SJSA1 (cell line): ENCODE measurements around the gene PTPRM. TPM values are rescaled to one million over a fixed set of nuclear protein-coding genes. Genes with fewer than 3 reads are reported as not detected.

Experiments
- DNase-seq, 2 experiments: peaks; one replicate each; pipeline ENCODE4 v3.0.0-alpha.2; 2015 to 2020; ENCODE audit warnings: low spot score in 2 of 2, low read depth in 1 of 2
- H3K27ac ChIP-seq: fragments of 250-450 bp; sonication (Bioruptor Pico); 2 replicates; pipeline ENCODE4 v1.5.1; 2020; ENCODE audit warnings: mild to moderate bottlenecking, moderate library complexity
- H3K27me3 ChIP-seq: fragments of 250-450 bp; sonication (Bioruptor Pico); replicated peaks from 2 replicates; pipeline ENCODE4 v1.5.1; 2020; ENCODE audit warnings: mild to moderate bottlenecking, moderate library complexity
- H3K36me3 ChIP-seq: fragments of 250-450 bp; sonication (Bioruptor Pico); 2 replicates; pipeline ENCODE4 v1.5.1; 2020; ENCODE audit warnings: mild to moderate bottlenecking
- H3K4me1 ChIP-seq: fragments of 250-450 bp; sonication (Bioruptor Pico); replicated peaks from 2 replicates; pipeline ENCODE4 v1.6.1; 2021; ENCODE audit warnings: mild to moderate bottlenecking
- H3K4me3 ChIP-seq: fragments of 250-450 bp; sonication (Bioruptor Pico); 2 replicates; pipeline ENCODE4 v1.5.1; 2020; ENCODE audit warnings: mild to moderate bottlenecking
- H3K9me3 ChIP-seq: fragments of 250-450 bp; sonication (Bioruptor Pico); replicated peaks from 2 replicates; pipeline ENCODE4 v1.5.1; 2020; ENCODE audit warnings: mild to moderate bottlenecking
- total RNA-seq: library from RNA; depleted of rRNA; stranded (reverse); fragments of >200 nt; shearing (Covaris generic); gene quantifications from 2 replicates; pipeline ENCODE4 v1.2.3, GENCODE V29; 2014

The PTPRM gene
- total RNA-seq, 1 experiment from 2014 or later: 68.3 TPM

DNA sequence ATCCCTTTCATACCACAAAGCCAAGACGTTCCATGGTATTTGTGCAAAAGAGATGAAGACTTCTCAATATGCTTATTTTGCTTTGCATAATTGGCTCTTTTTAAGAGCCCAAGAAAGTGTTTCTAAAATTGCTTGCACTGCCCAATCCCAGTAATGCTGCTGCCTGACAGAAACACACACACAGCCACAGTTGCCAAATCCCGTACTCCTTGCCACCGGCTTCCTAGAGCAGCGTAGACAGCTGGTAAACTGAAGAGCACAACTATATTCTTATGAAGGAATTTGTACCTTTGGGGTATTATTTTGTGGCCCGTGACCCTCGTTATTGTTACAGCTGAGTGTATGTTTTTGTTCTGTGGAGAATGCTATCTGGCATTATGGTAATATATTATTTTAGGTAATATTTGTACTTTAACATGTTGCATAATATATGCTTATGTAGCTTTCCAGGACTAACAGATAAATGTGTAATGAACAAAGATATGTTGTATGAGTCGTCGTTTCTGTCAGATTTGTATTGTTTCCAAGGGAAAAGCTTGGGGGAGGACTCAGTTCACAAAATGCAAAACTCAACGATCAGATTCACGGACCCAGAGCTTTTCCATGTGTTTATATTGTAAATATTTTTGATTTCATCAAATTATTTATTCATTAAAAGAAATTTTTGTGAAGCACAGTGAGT lies 839.2 kb downstream of the PTPRM start:
- no peaks in the 10 kb centered on the region; the same call in 1 of the 2 replicates for H3K36me3 ChIP-seq
- H3K27ac ChIP-seq: no peak overlapping the region
- H3K27me3 ChIP-seq: no peaks in the 10 kb centered on the region
- H3K9me3 ChIP-seq: 0 out of 2 replicates have a peak, but pooled peaks cover 6% of the 10 kb centered on the region
- no peaks in the 10 kb centered on the region for H3K4me1 ChIP-seq
- no peak overlapping the region for H3K4me3 ChIP-seq
- DNase-seq: no peak

DNA sequence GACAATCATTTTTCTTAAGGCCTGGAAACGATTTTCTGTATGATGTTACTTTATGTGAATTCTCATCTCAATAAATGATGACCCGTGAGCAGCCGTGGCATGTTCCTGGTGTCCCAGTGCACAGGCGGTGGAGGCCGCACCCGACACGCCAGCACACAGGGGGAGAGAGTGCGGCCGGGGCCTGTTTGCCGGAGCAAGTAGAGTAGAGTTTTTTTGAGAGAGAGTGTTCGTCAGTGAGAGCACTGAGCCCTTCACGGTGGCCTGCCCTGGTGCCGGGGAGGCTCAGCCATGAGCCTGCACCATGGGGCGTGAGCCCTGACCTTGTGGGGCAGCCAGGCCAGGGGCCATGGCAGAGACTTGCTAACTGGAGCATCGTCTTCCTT lies 839.7 kb downstream of the PTPRM start:
- Histone ChIP-seq H3K27ac (no peak overlapping the region), H3K4me3 (no peak overlapping the region), H3K36me3 (no peaks in the 10 kb centered on the region; the same call in 1 of the 2 replicates), H3K27me3 (no peaks in the 10 kb centered on the region), H3K9me3 (0 out of 2 replicates have a peak, but pooled peaks cover 8% of the 10 kb centered on the region), H3K4me1 (no peaks in the 10 kb centered on the region)
- DNase-seq: no peak

DNA sequence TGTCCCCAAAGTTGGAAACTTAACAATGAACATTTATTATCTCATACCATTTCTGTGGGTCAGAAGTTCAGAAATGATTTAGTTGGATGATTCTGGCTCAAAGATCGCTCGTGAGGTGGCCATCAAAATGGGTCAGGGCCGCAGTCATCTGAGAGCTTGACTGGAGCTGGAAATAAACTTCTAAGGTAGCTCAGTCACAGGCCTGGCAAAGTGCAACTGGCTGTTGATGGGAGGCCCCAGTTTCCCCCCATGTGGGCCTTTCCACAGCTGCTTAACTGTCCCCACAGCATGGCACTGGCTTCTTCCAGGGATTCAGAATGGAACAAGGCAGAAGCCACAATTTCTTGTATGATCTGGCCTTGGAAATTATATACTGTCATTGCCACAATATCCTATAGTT lies 842.0 kb downstream of the PTPRM start:
- Histone ChIP-seq H3K9me3 (0 out of 2 replicates have a peak, but pooled peaks cover 8% of the 10 kb centered on the region), H3K4me1 (no peaks in the 10 kb centered on the region), H3K4me3 (no peak overlapping the region), H3K27ac (no peak overlapping the region), H3K36me3 (no peaks in the 10 kb centered on the region; the same call in 1 of the 2 replicates), H3K27me3 (no peaks in the 10 kb centered on the region)
- DNase-seq: no peak

DNA sequence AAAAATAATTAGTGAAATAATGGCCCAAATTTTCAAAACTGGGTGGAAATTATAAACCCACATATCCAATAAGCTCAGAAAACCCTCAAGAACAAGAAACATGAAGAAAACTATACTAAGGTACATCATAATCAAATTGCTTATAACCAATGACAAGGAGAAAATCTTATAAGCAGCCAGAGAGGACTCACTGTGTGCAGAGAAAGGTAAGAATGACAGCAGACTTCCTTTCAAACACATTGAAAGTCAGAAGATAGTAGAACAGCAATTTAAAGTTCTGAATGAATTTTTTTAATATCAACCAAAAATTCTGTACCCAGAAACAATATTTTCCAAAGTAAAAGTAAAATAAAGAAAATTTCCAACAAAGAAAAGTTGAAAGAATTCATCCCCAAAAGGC lies 844.4 kb downstream of the PTPRM start:
- H3K27me3 ChIP-seq: no peaks in the 10 kb centered on the region
- peaks cover 3% of the 10 kb centered on the region for H3K4me1 ChIP-seq
- H3K27ac ChIP-seq: no peak overlapping the region
- H3K36me3 ChIP-seq: no peaks in the 10 kb centered on the region
- DNase-seq: no peak
- 0 out of 2 replicates have a peak, but pooled peaks cover 8% of the 10 kb centered on the region for H3K9me3 ChIP-seq
- no peak overlapping the region for H3K4me3 ChIP-seq

DNA sequence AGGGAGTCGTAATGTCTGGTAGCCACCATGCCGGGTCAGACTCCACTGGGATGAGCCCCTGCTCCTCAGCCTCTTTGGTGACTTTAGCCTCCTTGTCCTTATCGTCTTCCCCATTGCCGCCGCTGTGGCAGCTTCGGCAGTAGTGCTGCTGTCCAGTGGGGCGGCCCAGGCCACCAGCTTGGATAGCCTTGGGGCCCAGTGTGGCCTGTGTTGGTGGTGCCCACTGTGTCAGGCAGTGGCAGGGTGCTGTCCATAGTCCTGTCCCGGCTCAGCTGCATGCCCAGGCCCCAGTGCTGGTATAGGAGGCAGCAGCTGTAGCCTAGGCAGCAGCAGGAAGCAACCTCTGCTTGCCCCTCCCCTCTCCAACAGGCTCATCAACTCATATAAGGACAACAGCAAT lies 845.0 kb downstream of the PTPRM start:
- Histone ChIP-seq H3K9me3 (0 out of 2 replicates have a peak, but pooled peaks cover 8% of the 10 kb centered on the region), H3K4me3 (no peak overlapping the region), H3K4me1 (peaks cover 10% of the 10 kb centered on the region), H3K27ac (no peak overlapping the region), H3K27me3 (no peaks in the 10 kb centered on the region), H3K36me3 (no peaks in the 10 kb centered on the region)
- no peak for DNase-seq

DNA sequence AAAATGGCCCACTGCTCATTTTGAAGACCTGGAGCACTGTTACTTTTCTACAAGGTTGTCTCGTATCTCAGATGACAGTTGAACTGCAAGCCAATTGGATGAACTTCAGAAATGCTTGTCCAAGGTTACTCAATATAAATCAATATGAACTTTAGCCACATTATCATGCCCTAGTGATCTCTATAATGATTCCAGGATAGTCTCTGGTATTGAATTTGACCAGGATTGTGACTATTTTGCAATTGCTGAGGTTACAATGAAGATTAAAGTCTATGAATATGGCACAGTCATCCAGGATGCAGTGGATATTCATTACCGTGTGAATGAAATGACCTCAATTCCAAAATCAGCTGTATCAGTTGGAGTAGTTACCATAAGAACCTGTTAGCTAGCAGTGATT lies 846.1 kb downstream of the PTPRM start:
- no peaks in the 10 kb centered on the region for H3K36me3 ChIP-seq
- no peak overlapping the region for H3K4me3 ChIP-seq
- peaks cover 12% of the 10 kb centered on the region for H3K4me1 ChIP-seq
- H3K27ac ChIP-seq: no peak overlapping the region
- 0 out of 2 replicates have a peak, but pooled peaks cover 8% of the 10 kb centered on the region for H3K9me3 ChIP-seq
- H3K27me3 ChIP-seq: no peaks in the 10 kb centered on the region
- no peak for DNase-seq

DNA sequence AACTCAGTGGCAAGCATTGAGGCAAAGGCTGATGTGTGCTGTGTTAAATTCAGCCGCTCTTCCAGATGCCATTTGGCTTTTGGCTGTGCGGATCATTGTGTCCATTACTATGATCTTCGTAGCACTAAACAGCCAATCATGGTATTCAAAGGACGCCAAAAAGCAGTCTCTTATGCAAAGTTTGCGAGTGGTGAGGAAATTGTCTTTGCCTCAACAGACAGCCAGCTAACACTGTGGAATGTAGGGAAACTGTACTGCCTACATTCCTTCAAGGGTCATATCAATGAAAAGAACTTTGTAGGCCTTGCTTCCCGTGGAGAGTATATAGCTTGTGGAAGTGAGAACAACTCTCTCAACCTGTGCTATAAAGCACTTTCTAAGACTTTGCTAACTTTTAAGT lies 846.6 kb downstream of the PTPRM start:
- no peaks in the 10 kb centered on the region for H3K27me3 ChIP-seq

DNA sequence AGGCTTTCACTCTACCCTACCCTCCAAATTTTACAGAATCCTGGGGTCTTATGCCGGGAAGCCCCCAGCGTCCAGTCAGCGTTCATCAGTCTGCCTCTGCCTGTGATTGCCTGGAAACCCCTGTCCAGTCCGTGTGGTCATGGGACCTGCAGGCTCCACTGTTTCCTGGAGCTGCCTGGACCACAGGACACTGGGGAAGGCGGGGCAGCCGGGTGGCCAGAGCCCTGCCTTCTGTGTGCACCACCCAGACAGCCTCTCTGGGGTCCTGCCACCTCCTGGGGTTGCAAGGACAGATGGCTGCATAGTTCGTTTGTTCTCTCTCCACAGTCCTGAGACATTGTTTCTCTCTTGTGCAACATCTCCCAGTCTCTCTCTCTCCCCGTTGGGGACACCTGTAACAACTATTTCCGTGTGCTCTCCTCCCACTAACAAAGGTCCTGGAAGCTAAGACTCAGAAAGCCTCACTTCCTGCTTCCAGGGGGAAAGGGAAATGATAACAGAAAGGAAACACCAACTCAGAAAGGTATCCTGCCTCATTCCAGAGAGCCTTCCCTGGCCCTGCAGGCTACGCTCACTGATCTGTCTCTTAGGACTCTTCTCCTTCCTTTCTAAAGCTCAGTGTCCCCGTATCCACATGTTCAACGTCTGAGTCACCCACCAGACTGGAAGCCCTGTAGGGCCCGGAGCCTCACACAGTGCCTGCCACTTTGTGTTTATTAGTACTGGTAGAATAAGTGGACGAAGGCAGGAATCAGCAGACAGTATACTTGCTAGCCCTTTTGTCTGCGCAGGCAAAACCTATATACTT lies 849.3 kb downstream of the PTPRM start:
- H3K27me3 ChIP-seq: no peaks in the 10 kb centered on the region
- no peaks in the 10 kb centered on the region for H3K36me3 ChIP-seq
- DNase-seq: peak; percentile 34 to 60
- 0 out of 2 replicates have a peak, but pooled peaks cover under 1% of the 10 kb centered on the region for H3K9me3 ChIP-seq
- H3K4me3 ChIP-seq: no peak overlapping the region
- no peak overlapping the region for H3K27ac ChIP-seq
- peaks cover 12% of the 10 kb centered on the region for H3K4me1 ChIP-seq

More for the DNA sequence above, 846.6 kb downstream of the PTPRM start:
- Histone ChIP-seq H3K27ac (no peak overlapping the region), H3K9me3 (0 out of 2 replicates have a peak, but pooled peaks cover 8% of the 10 kb centered on the region), H3K4me3 (no peak overlapping the region), H3K4me1 (peaks cover 12% of the 10 kb centered on the region), H3K36me3 (no peaks in the 10 kb centered on the region)
- no peak for DNase-seq

DNA sequence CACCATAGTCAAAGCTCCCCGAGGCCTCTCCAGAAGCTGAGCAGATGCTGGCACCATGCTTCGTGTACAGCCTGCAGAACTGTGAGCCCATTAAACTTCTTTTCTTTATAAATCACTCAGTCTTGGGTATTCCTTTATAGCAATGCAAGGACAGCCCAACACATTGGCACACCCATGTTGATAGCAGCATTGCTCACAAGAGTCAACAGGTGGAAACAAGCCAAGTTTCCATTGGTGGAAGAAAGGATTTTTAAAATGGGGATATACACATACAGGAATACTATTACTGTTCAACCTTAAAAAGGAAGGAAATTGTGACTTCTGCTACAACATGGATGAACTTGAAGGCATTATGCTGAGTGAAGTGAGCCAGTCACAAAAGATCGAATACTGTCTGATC lies 855.3 kb downstream of the PTPRM start:
- H3K36me3 ChIP-seq: no peaks in the 10 kb centered on the region
- no peak for DNase-seq

DNA sequence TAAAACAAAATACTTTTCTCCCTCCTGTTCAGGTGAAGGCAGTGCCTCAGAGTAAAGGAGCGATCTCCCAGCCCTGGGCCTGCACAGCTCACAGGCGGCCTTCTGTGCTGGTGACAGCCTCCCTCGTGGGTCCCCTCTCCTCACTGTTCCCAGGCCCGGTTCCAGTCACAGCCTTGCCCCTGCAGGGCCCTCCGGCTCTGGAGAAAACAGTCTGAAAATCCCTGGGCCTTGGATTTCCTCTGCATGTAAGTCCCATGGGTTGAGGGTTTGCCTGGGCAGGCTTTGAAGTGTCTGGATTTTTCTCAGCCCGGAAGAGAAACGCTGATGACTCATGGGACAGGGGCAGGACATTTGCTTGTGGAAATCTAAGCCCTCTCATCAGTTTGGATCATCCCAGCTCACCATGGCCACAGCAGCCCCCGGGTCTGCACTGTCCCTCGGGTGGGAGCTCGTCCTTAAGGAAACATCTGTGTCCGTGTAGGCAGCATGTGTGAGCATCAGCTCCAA lies 856.0 kb downstream of the PTPRM start:
- H3K9me3 ChIP-seq: no peaks in the 10 kb centered on the region
- H3K27ac ChIP-seq: no peak overlapping the region
- DNase-seq: peak in 1 of 2 experiments; percentile 41
- H3K36me3 ChIP-seq: no peaks in the 10 kb centered on the region
- H3K4me3 ChIP-seq: no peak overlapping the region
- no peaks in the 10 kb centered on the region for H3K27me3 ChIP-seq
- peaks cover 23% of the 10 kb centered on the region for H3K4me1 ChIP-seq

More for the DNA sequence above, 855.3 kb downstream of the PTPRM start:
- Histone ChIP-seq H3K4me3 (no peak overlapping the region), H3K4me1 (peaks cover 23% of the 10 kb centered on the region), H3K27me3 (no peaks in the 10 kb centered on the region), H3K9me3 (no peaks in the 10 kb centered on the region), H3K27ac (no peak overlapping the region)

DNA sequence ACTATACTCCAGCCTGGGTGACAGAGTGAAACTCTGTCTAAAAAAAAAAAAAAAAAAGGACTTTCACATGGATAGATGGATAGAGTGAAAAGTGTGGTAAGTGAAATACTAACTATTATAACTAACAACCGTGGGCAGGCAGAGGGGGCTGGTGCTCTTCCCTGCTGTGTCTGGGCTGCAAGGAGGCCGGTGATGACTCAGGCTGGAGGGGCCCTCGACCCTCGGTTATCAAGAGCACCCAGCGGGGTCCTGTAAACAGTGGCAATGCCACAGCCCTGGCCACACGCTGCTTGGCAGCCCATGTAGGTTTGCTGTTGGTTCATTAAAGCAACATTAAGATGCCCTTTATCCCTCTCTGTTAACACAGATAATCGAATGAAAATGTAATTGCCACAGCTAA lies 857.4 kb downstream of the PTPRM start:
- H3K27ac ChIP-seq: no peak overlapping the region
- no peaks in the 10 kb centered on the region for H3K9me3 ChIP-seq
- no peaks in the 10 kb centered on the region for H3K36me3 ChIP-seq
- H3K27me3 ChIP-seq: no peaks in the 10 kb centered on the region
- no peak for DNase-seq
- H3K4me1 ChIP-seq: peaks cover 23% of the 10 kb centered on the region
- no peak overlapping the region for H3K4me3 ChIP-seq

DNA sequence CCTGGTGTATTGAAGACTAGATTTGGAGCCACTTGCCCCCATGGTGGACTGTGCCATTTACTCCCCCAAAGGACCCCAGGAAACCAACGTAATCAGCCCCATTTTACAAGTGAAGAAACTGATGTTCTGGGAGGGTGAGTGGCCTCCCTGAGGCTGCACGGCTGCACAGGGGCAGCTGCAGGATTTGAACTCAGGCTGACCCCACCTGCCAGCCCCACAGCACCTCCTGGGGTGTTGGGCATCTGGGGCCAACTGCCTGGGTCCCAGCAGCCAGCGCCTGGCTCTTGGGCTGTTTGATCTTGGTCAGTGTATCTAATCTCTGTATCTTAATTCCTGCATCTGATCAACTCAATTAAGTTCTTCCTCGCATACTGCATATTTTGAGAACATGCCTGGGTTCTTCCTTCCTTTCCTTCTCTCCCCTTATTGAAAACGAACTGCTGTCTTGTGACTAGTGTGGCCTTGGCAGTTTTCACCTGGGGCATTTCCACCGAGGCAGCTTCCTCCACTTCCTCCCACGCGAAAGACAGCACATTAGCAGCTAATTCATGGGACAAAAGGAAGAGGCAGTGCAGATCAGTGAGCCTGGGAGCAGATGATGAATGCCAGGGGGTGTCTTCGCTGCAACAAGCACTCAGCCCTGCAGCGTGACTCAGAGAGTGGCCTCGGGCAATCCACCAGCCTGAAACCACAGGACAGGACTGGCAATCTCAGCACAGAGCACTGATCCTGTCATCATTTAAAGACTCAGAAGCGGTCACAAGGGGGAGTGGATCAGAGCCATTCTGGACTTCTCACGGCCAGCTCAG lies 858.0 kb downstream of the PTPRM start:
- H3K4me3 ChIP-seq: no peak overlapping the region
- DNase-seq: peak; percentile 60 to 90
- peaks cover 23% of the 10 kb centered on the region for H3K4me1 ChIP-seq
- H3K27ac ChIP-seq: no peak overlapping the region
- H3K9me3 ChIP-seq: no peaks in the 10 kb centered on the region
- no peaks in the 10 kb centered on the region for H3K36me3 ChIP-seq
- no peaks in the 10 kb centered on the region for H3K27me3 ChIP-seq

DNA sequence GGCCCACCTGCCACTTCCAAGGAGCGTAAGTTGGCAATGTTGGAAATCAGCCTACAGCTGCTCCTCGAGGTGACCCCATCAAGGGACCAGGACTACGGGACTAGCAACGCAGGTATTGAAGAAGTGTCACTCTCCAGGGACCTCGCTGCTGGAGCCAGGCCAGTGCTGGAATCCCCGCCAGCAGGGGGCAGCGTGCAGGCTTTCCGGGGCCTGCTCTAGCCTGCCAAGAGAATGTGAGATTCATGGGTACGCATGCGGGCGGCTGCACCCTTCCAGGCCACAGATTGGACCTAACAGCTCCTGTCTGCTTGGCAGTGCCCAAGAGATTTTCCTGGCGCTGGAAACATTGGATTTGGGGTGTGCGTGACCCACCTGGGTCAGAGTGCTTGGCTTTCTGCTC lies 859.3 kb downstream of the PTPRM start:
- H3K27ac ChIP-seq: no peak overlapping the region
- H3K4me3 ChIP-seq: no peak overlapping the region
- peaks cover 23% of the 10 kb centered on the region for H3K4me1 ChIP-seq
- H3K36me3 ChIP-seq: no peaks in the 10 kb centered on the region
- H3K9me3 ChIP-seq: no peaks in the 10 kb centered on the region
- DNase-seq: no peak
- H3K27me3 ChIP-seq: no peaks in the 10 kb centered on the region
